ENCODE results near the gene ATP13A2. TPM values are rescaled to one million over a fixed set of nuclear protein-coding genes. Genes with fewer than 3 reads are reported as not detected.

Gene ATP13A2
- polyA plus RNA-seq, 1 donor (not counting 4 experiments of a cell fraction or from before 2014, with no cell fraction given) = 19.7 TPM

GRCh38 chr1:16967095-16967575 lies 44.6 kb downstream of the ATP13A2 start:
- H3K9ac ChIP-seq (ENCODE audit: control insufficient read depth, extremely low read depth, insufficient read depth, low read length) = no peak overlapping the region
- no peak overlapping the region for H3K4me2 ChIP-seq (ENCODE audit: control insufficient read depth, extremely low read depth, insufficient read depth, low read depth, low read length)
- TF ChIP-seq, protein P1, sequence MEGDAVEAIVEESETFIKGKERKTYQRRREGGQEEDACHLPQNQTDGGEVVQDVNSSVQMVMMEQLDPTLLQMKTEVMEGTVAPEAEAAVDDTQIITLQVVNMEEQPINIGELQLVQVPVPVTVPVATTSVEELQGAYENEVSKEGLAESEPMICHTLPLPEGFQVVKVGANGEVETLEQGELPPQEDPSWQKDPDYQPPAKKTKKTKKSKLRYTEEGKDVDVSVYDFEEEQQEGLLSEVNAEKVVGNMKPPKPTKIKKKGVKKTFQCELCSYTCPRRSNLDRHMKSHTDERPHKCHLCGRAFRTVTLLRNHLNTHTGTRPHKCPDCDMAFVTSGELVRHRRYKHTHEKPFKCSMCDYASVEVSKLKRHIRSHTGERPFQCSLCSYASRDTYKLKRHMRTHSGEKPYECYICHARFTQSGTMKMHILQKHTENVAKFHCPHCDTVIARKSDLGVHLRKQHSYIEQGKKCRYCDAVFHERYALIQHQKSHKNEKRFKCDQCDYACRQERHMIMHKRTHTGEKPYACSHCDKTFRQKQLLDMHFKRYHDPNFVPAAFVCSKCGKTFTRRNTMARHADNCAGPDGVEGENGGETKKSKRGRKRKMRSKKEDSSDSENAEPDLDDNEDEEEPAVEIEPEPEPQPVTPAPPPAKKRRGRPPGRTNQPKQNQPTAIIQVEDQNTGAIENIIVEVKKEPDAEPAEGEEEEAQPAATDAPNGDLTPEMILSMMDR (optimal IDR thresholded peaks at IDR 0.05 in 1 of 3, IDR thresholded peaks at IDR 0.05 in 1 of 3, conservative IDR thresholded peaks at IDR 0.05 in 1 of 3; ENCODE audit: extremely low read depth in 1 of 3, insufficient read depth in 2 of 3, low read length in 3 of 3) = no peak
- no peak for TF ChIP-seq EZH2 (IDR thresholded peaks at IDR 0.05; ENCODE audit: low read length)
- H3K27me3 ChIP-seq (ENCODE audit: control insufficient read depth, extremely low read depth, insufficient read depth, low read length) = no peaks in the 10 kb centered on the region
- no peak overlapping the region for H3K4me3 ChIP-seq (ENCODE audit: control insufficient read depth in 2 of 3, extremely low read depth in 1 of 3, insufficient read depth in 2 of 3, low read depth in 1 of 3, low read length in 3 of 3)
- H3K36me3 ChIP-seq (ENCODE audit: control insufficient read depth in 2 of 2, extremely low read depth in 1 of 2, insufficient read depth in 2 of 2, low read length in 2 of 2) = peaks cover 5% of the 10 kb centered on the region in 2 experiments
- H4K20me1 ChIP-seq (ENCODE audit: control insufficient read depth, extremely low read depth, insufficient read depth, low read length) = no peaks in the 10 kb centered on the region
- FAIRE-seq (no peak), DNase-seq (ENCODE audit: low read depth, low spot score) (no peak)
- no peak overlapping the region for H3K27ac ChIP-seq (ENCODE audit: control insufficient read depth, insufficient read depth, low read length)
- no peaks in the 10 kb centered on the region for H3K79me2 ChIP-seq (ENCODE audit: control insufficient read depth, insufficient read depth, low read length)
- H3K9me3 ChIP-seq (ENCODE audit: control insufficient read depth, low read depth, low read length) = no peaks in the 10 kb centered on the region
- no peaks in the 10 kb centered on the region for H3K9me1 ChIP-seq (ENCODE audit: control insufficient read depth, extremely low read depth, insufficient read depth, low read length)
- dilution Hi-C loops (cut with MboI; ENCODE audit: extremely low pct_ligation_motif_present, low sequenced_read_pairs) = no loop called here
- peaks cover 4% of the 10 kb centered on the region for H3K4me1 ChIP-seq (ENCODE audit: control insufficient read depth, extremely low read depth, insufficient read depth, low read length)
- no peak overlapping the region for H2AFZ ChIP-seq (ENCODE audit: control insufficient read depth, low read length)

DNA sequence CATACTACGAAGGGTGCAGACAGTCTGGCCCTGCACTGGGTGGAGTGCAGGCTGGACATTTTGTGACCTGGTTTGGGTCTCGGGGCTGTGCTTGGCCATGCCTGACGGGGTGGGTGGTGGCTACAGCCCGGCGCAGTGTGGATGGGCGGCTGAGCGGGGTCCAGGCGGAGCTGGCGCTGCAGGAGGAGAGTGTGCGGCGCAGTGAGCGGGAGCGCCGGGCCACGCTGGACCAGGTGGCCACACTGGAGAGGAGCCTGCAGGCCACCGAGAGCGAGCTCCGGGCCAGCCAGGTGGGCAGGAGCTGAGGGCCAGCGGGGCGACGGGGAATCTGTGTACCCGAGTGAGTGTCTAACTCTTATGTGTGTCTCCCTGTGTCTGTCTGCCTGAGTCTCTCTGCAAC lies 45.4 kb downstream of the ATP13A2 start:
- Histone ChIP-seq H3K9me1 (ENCODE audit: control insufficient read depth, extremely low read depth, insufficient read depth, low read length) (no peaks in the 10 kb centered on the region), H3K27me3 (ENCODE audit: control insufficient read depth, extremely low read depth, insufficient read depth, low read length) (no peaks in the 10 kb centered on the region), H3K79me2 (ENCODE audit: control insufficient read depth, insufficient read depth, low read length) (no peaks in the 10 kb centered on the region), H3K4me1 (ENCODE audit: control insufficient read depth, extremely low read depth, insufficient read depth, low read length) (peaks cover under 1% of the 10 kb centered on the region), H3K27ac (ENCODE audit: control insufficient read depth, insufficient read depth, low read length) (no peak overlapping the region), H4K20me1 (ENCODE audit: control insufficient read depth, extremely low read depth, insufficient read depth, low read length) (no peaks in the 10 kb centered on the region), H3K9me3 (ENCODE audit: control insufficient read depth, low read depth, low read length) (no peaks in the 10 kb centered on the region), H3K4me3 (ENCODE audit: control insufficient read depth in 2 of 3, extremely low read depth in 1 of 3, insufficient read depth in 2 of 3, low read depth in 1 of 3, low read length in 3 of 3) (no peak overlapping the region), H2AFZ (ENCODE audit: control insufficient read depth, low read length) (no peak overlapping the region), H3K4me2 (ENCODE audit: control insufficient read depth, extremely low read depth, insufficient read depth, low read depth, low read length) (no peak overlapping the region), H3K9ac (ENCODE audit: control insufficient read depth, extremely low read depth, insufficient read depth, low read length) (no peak overlapping the region), H3K36me3 (ENCODE audit: control insufficient read depth in 2 of 2, extremely low read depth in 1 of 2, insufficient read depth in 2 of 2, low read length in 2 of 2) (peaks cover 5% of the 10 kb centered on the region in 2 experiments)
- dilution Hi-C loops (cut with MboI; ENCODE audit: extremely low pct_ligation_motif_present, low sequenced_read_pairs) = no loop called here
- DNase-seq (ENCODE audit: low read depth, low spot score) (no peak), FAIRE-seq (no peak)
- TF ChIP-seq EZH2 (IDR thresholded peaks at IDR 0.05; ENCODE audit: low read length) = no peak
- TF ChIP-seq, protein P1 (optimal IDR thresholded peaks at IDR 0.05 in 1 of 3, IDR thresholded peaks at IDR 0.05 in 1 of 3, conservative IDR thresholded peaks at IDR 0.05 in 1 of 3; ENCODE audit: extremely low read depth in 1 of 3, insufficient read depth in 2 of 3, low read length in 3 of 3) = no peak

Data from keratinocyte (primary cell).